H1 (cell line): Measurements from ENCODE around the gene MRS2. TPM values are rescaled to one million over a fixed set of nuclear protein-coding genes. Genes with fewer than 3 reads are reported as not detected.

ENCODE experiments used
- CHD1 ChIP-seq: IDR thresholded peaks from 2 replicates; pipeline ENCODE4 v1.6.1; 2012; ENCODE audit warnings: low read depth, low read length, improper control_type of control experiment
- RBBP5 ChIP-seq: IDR thresholded peaks from 2 replicates; pipeline ENCODE4 v1.7.1; 2012; ENCODE audit warnings: low read depth, mild to moderate bottlenecking, inconsistent platforms, low read length, moderate library complexity, borderline replicate concordance
- SP1 ChIP-seq: IDR thresholded peaks from 2 replicates; pipeline ENCODE4 v1.6.1; 2011; ENCODE audit warnings: low read depth, low read length
- SP2 ChIP-seq: IDR thresholded peaks from 2 replicates; pipeline ENCODE4 v1.6.1; 2012; ENCODE audit warnings: mild to moderate bottlenecking, low read length, inconsistent platforms
- polyA plus RNA-seq, 7 experiments: library from polyadenylated mRNA; depleted of rRNA in 3 of 7; stranded (reverse) in 5 of 7; unstranded in 2 of 7; fragments of >200 nt in 5 of 7; fragments of 200-250 nt in 2 of 7; gene quantifications; 1 replicate in 5 of 7; 2 replicates in 1 of 7; 4 replicates in 1 of 7; pipeline versions ENCODE4 v1.2.1 to v1.2.3, GENCODE V29; 2011 to 2013; ENCODE audit warnings: missing spikeins in 2 of 7, mixed read lengths in 2 of 7
- total RNA-seq: library from RNA; stranded (reverse); fragmentation: NEBNext Ultra II Directional; extraction: Animal tissue kit (Norgen Biotek cat#: 25700); gene quantifications from 2 replicates; pipeline ENCODE4 v1.2.1, GENCODE V29; 2021

Gene MRS2
- total and polyA plus RNA-seq, 2 of the 8 experiments (the other 6 are each of a cell fraction or from before 2014, with no cell fraction given) = 51.2 to 67.5 TPM

GRCh38 chr6:24378473-24379097, 24.2 kb upstream of the MRS2 start (continued):
- TF ChIP-seq RBBP5 (no peak), CHD1 (no peak), SP2 (no peak), SP1 (no peak)
